HCT116 (cell line): ENCODE data around the gene SMARCE1. TPM values are rescaled to one million over a fixed set of nuclear protein-coding genes. Genes with fewer than 3 reads are reported as not detected.
A peak's percentile ranks its signal among the peaks of the same experiment; 100 is the strongest.

ENCODE experiments used
- ATAC-seq: fragments of 200-7000 bp; cut with Tn5 transposase; 2 replicates; pipeline ENCODE4 v1.9.1; 2020; ENCODE audit warnings: mild to moderate bottlenecking, moderate library complexity
- BruUV-seq: library from RNA; stranded (reverse); fragments of 400-500 nt; replicated peaks from 2 replicates; lab custom pipeline; 2021; lab: Mats Ljungman, UMichigan
- CTCF ChIA-PET: fragments of 300-600 bp; sonication (Branson Sonifier 250); formaldehyde crosslinking; loops from one replicate; lab custom pipeline; 2021; ENCODE audit warnings: antibody characterized with exemption; lab: Charles Lee
- POLR2A ChIA-PET: fragments of 300-600, 350-600 bp; sonication (Branson Sonifier 250); formaldehyde crosslinking; loops from one replicate; lab custom pipeline; 2021; ENCODE audit warnings: antibody characterized with exemption; lab: Charles Lee
- RAD21 ChIA-PET, 2 experiments: fragments of 300-600 bp; sonication (Branson Sonifier 250); formaldehyde crosslinking; loops; one replicate each; lab custom pipeline; 2023; ENCODE audit warnings: low total read pairs in 2 of 2; ENCODE audit not compliant: uncharacterized antibody in 2 of 2, unreplicated experiment in 2 of 2, low non-redundant PET in 1 of 2; lab: Charles Lee
- DNase-seq: peaks from one replicate; pipeline ENCODE4 v3.0.0-alpha.2; 2010; ENCODE audit warnings: low read depth, low spot score
- H2AFZ ChIP-seq: fragments of 200-600 bp; shearing (Covaris generic), sonication (generic); 2 replicates; pipeline ENCODE4 v1.6.1; 2017; ENCODE audit warnings: low read depth, mixed run types, mixed read lengths, antibody characterized with exemption, low read length; ENCODE audit not compliant: poor library complexity, severe bottlenecking
- H3K27ac ChIP-seq: 2 replicates; pipeline ENCODE4 v1.5.1; 2012; ENCODE audit warnings: low read depth, low read length
- H3K27me3 ChIP-seq: fragments of 200-600 bp; sonication (generic); 2 replicates; pipeline ENCODE4 v1.6.1; 2016; ENCODE audit warnings: mixed run types, low read length, mixed read lengths; ENCODE audit not compliant: insufficient read depth
- H3K36me3 ChIP-seq, 2 experiments: fragments of 200-500 bp in 1 of 2; fragments of 200-600 bp in 1 of 2; sonication (Bioruptor generic) in 1 of 2; sonication (generic) in 1 of 2; 2 replicates each; pipeline versions ENCODE4 v1.5.1 to v1.6.1; 2014 to 2016; ENCODE audit warnings: low read length in 2 of 2, inconsistent platforms in 1 of 2, mixed read lengths in 1 of 2, mixed run types in 1 of 2; ENCODE audit not compliant: insufficient read depth in 2 of 2, control insufficient read depth in 1 of 2
- H3K4me1 ChIP-seq, 2 experiments: fragments of 200-600 bp in 1 of 2; sonication (generic) in 1 of 2; 2 replicates each; pipeline versions ENCODE4 v1.5.1 to v1.6.1; 2012 to 2017; ENCODE audit warnings: low read length in 2 of 2, inconsistent platforms in 1 of 2, mild to moderate bottlenecking in 1 of 2, mixed read lengths in 1 of 2, mixed run types in 1 of 2, moderate library complexity in 1 of 2; ENCODE audit not compliant: insufficient read depth in 2 of 2, control insufficient read depth in 1 of 2
- H3K4me2 ChIP-seq: fragments of 200-600 bp; sonication (generic); 2 replicates; pipeline ENCODE4 v1.6.1; 2017; ENCODE audit warnings: mixed run types, low read length, mixed read lengths
- H3K4me3 ChIP-seq, 2 experiments: fragments of 200-600 bp in 1 of 2; sonication (generic) in 1 of 2; replicated peaks in 1 of 2; 2 replicates each; pipeline ENCODE4 v1.5.1; 2011 to 2016; ENCODE audit warnings: low read length in 2 of 2, control low read depth in 1 of 2, low read depth in 1 of 2, mild to moderate bottlenecking in 1 of 2, mixed read lengths in 1 of 2, mixed run types in 1 of 2
- H3K79me2 ChIP-seq: fragments of 200-600 bp; sonication (generic); 2 replicates; pipeline ENCODE4 v1.6.1; 2017; ENCODE audit warnings: mild to moderate bottlenecking, mixed run types, low read length, moderate library complexity, mixed read lengths; ENCODE audit not compliant: insufficient read depth
- H3K9ac ChIP-seq: fragments of 200-600 bp; sonication (generic); 2 replicates; pipeline ENCODE4 v1.6.1; 2016; ENCODE audit warnings: low read length, mixed read lengths
- H3K9me2 ChIP-seq: fragments of 200-600 bp; sonication (generic), shearing (Covaris generic); 2 replicates; pipeline ENCODE4 v1.6.1; 2017; ENCODE audit warnings: mixed run types, mild to moderate bottlenecking, moderate library complexity; ENCODE audit not compliant: insufficient read depth
- H3K9me3 ChIP-seq, 2 experiments: fragments of 200-500 bp in 1 of 2; fragments of 200-600 bp in 1 of 2; sonication (Bioruptor generic) in 1 of 2; sonication (generic) in 1 of 2; 2 replicates each; pipeline ENCODE4 v1.6.1; 2014 to 2017; ENCODE audit warnings: low read length in 2 of 2, mixed read lengths in 2 of 2, inconsistent platforms in 1 of 2, low read depth in 1 of 2, mild to moderate bottlenecking in 1 of 2, mixed run types in 1 of 2, moderate library complexity in 1 of 2; ENCODE audit not compliant: control insufficient read depth in 1 of 2, insufficient read depth in 1 of 2
- H4K20me1 ChIP-seq: fragments of 200-600 bp; sonication (generic), shearing (Covaris generic); 2 replicates; pipeline ENCODE4 v1.6.1; 2017; ENCODE audit warnings: mixed run types, mild to moderate bottlenecking, moderate library complexity; ENCODE audit not compliant: insufficient read depth
- CEBPB ChIP-seq: IDR thresholded peaks from 2 replicates; pipeline ENCODE4 v1.6.1; 2012; ENCODE audit warnings: low read depth
- EGR1 ChIP-seq: IDR thresholded peaks from 2 replicates; pipeline ENCODE4 v1.6.1; 2012; ENCODE audit warnings: low read depth
- FOSL1 ChIP-seq: IDR thresholded peaks from 2 replicates; pipeline ENCODE4 v1.6.1; 2012; ENCODE audit warnings: low read depth
- JUND ChIP-seq: IDR thresholded peaks from 2 replicates; pipeline ENCODE4 v1.6.1; 2012
- POLR2A ChIP-seq: IDR thresholded peaks from 2 replicates; pipeline ENCODE4 v1.7.0; 2011; ENCODE audit warnings: borderline replicate concordance; ENCODE audit not compliant: insufficient read depth, insufficient read length; ENCODE audit errors: extremely low read depth
- POLR2AphosphoS5 ChIP-seq: IDR thresholded peaks from 2 replicates; pipeline ENCODE4 v1.6.1; 2011; ENCODE audit warnings: mild to moderate bottlenecking, low read depth, low read length, moderate library complexity
- RAD21 ChIP-seq: IDR thresholded peaks from 2 replicates; pipeline ENCODE4 v1.6.1; 2012; ENCODE audit warnings: low read depth, mild to moderate bottlenecking
- SRF ChIP-seq: IDR thresholded peaks from 2 replicates; pipeline ENCODE4 v1.6.1; 2012; ENCODE audit warnings: low read depth
- TCF7L2 ChIP-seq: IDR thresholded peaks from 2 replicates; pipeline ENCODE4 v1.7.0; 2011; ENCODE audit warnings: borderline replicate concordance, inconsistent platforms; ENCODE audit not compliant: insufficient read depth, insufficient read length; ENCODE audit errors: extremely low read depth
- intact Hi-C: fragments of 100-400 bp; cut with micrococcal nuclease; formaldehyde crosslinking; loops from 2 replicates; pipeline ENCODE4 v1.10.0; 2022
- total RNA-seq: library from RNA; stranded (reverse); gene quantifications from one replicate; pipeline ENCODE4 v1.2.1, GENCODE V29; 2021; ENCODE audit not compliant: unreplicated experiment
- TF ChIP-seq, protein P1 (sequence below): IDR thresholded peaks from 2 replicates; pipeline ENCODE4 v1.6.1; 2012

The SMARCE1 gene
- total RNA-seq, 1 experiment from 2014 or later = 136 TPM

DNA sequence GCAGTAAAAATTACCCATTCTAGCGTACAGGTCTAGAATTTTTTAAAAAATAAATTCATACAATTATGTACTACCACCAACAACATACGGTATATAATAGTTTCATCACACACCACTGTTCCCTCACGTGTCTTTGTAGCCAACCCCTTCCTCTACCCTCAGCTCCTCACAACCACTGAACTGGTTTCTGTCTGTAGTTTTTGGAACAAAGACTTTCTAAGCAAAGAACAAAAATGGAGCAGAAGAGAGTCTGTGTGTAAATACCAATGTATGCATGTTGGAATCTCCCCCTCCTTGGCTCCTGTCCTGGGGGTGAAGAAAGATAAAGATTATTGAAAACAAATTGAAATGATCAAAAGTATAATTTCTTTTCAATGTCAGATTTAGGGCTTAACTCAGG lies 50.5 kb downstream of the SMARCE1 start (continued):
- TF ChIP-seq TCF7L2 = no peak
- no peak for TF ChIP-seq RAD21
- no peak for TF ChIP-seq FOSL1
- TF ChIP-seq POLR2AphosphoS5 = no peak
- no peak for TF ChIP-seq SRF
- TF ChIP-seq EGR1 = no peak
- no peak for TF ChIP-seq CEBPB

GRCh38 chr17:40596261-40596919 lies 51.2 kb downstream of the SMARCE1 start:
- no peaks in the 10 kb centered on the region for H4K20me1 ChIP-seq
- RAD21 ChIA-PET = no interaction called here
- TF ChIP-seq, protein P1, sequence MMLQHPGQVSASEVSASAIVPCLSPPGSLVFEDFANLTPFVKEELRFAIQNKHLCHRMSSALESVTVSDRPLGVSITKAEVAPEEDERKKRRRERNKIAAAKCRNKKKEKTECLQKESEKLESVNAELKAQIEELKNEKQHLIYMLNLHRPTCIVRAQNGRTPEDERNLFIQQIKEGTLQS = no peak
- TF ChIP-seq POLR2A = no peak
- TF ChIP-seq JUND = no peak
- TF ChIP-seq, all 23 proteins: peak for 0
- Histone ChIP-seq H3K36me3 (no peaks in the 10 kb centered on the region), H2AFZ (no peak overlapping the region), H3K4me3 (no peak overlapping the region), H3K4me1 (peaks cover 8 to 13% of the 10 kb centered on the region in 2 experiments), H3K79me2 (no peaks in the 10 kb centered on the region), H3K9ac (no peak overlapping the region), H3K27ac (no peak overlapping the region), H3K27me3 (no peaks in the 10 kb centered on the region), H3K9me2 (no peaks in the 10 kb centered on the region), H3K9me3 (no peaks in the 10 kb centered on the region), H3K4me2 (no peak overlapping the region)
- ChIA-PET CTCF (interaction anchor here (1.6 kb wide), 1 partner anchor 19 kb away, joined by 4 read pairs; no protein-coding TSS in a partner anchor), POLR2A (no interaction called here)
- no TSS peak for BruUV-seq
- ATAC-seq (peak; percentile 54), DNase-seq (peak; percentile 19)
- intact Hi-C loops = no loop called here
